ENCODE results near the gene IGFBPL1. TPM values are rescaled to one million over a fixed set of nuclear protein-coding genes. Genes with fewer than 3 reads are reported as not detected.

IGFBPL1 gene
- total and polyA plus RNA-seq, 2 of the 8 experiments (the other 6 are each of a cell fraction or from before 2014, with no cell fraction given) = 31.3 to 33.8 TPM

DNA sequence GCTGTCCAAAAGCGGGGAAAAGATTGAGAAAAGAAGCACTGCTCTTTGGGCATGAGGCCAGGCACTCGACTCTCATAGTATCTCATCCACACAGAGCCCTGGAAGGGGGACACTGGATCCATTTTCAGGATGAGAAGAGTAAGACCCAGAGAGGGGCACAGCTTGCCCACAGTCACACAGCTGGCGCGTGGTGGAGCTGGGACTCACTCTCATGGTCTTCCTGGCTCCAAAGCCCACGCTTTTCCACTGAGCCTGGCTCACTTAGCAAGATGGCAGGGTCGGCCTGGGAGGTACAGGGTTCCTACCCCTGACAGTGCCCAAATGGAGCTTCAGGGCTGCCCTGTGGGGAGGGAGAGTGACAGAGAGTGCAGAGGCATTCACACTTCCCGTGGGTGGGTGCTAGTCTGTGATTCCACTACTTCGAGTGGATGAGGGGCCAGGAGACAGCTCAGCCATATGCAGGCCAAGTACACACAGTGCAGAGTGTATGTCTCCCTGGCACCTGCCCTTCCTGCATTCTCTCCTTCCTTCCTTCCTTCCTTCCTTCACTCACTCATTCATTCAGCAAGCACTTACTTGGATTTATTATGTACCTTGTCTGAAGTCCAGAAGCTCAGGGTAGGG is 18.3 kb upstream of the IGFBPL1 start:
- no peak for FAIRE-seq

More for the DNA sequence above, 18.3 kb upstream of the IGFBPL1 start:
- H3K4me1 ChIP-seq (replicated peaks in 1 of 4; ENCODE audit: control insufficient read depth in 3 of 4, insufficient read depth in 4 of 4, low read length in 3 of 4) = no peaks in the 10 kb centered on the region
- H3K4ac ChIP-seq (replicated peaks; ENCODE audit: insufficient read length, low read depth, low read length) = no peak overlapping the region
- no peak overlapping the region for H3K4me2 ChIP-seq (ENCODE audit: insufficient read depth in 1 of 2, low read depth in 2 of 2, low read length in 2 of 2)
- no peak for DNase-seq (ENCODE audit: low read depth in 1 of 2, low spot score in 2 of 2)
- POLR2A ChIA-PET (ENCODE audit: partially characterized antibody) = no interaction called here
- H2BK12ac ChIP-seq (ENCODE audit: low read depth, low read length) = no peak overlapping the region
- no peaks in the 10 kb centered on the region for H3K79me2 ChIP-seq (ENCODE audit: control insufficient read depth in 1 of 2, insufficient read depth in 2 of 2, low read length in 2 of 2)
- no peak overlapping the region for H4K91ac ChIP-seq (replicated peaks; ENCODE audit: insufficient read length, low read length)
- H3K23ac ChIP-seq (ENCODE audit: insufficient read length) = no peak overlapping the region
- CTCF ChIA-PET (ENCODE audit: partially characterized antibody) = interaction anchor here (1.1 to 5.0 kb wide), 3 partner anchors 10 to 35 kb away, joined by 3 to 50 read pairs (median 4); no protein-coding TSS in a partner anchor
- H3K36me3 ChIP-seq (ENCODE audit: control insufficient read depth in 2 of 4, insufficient read depth in 4 of 4, low read length in 3 of 4) = no peaks in the 10 kb centered on the region
- no peak overlapping the region for H2BK5ac ChIP-seq (ENCODE audit: low read depth, low read length)
- no peak overlapping the region for H3K4me3 ChIP-seq (ENCODE audit: extremely low read depth in 1 of 4, insufficient read depth in 2 of 4, low read depth in 3 of 4, low read length in 4 of 4)
- no peak overlapping the region for H3K14ac ChIP-seq (ENCODE audit: insufficient read length)
- H2BK15ac ChIP-seq (ENCODE audit: low read length) = no peak overlapping the region
- H3K27ac ChIP-seq (ENCODE audit: low read depth, low read length) = no peak overlapping the region
- H3K9ac ChIP-seq (replicated peaks in 1 of 4; ENCODE audit: extremely low read depth in 1 of 4, low read depth in 3 of 4, low read length in 3 of 4) = no peak overlapping the region
- 90% methylated on average over 8 of the region's 8 CpGs; no CpG with 5 or more reads in 1 of the 2 experiments for WGBS, 2 experiments (ENCODE audit: extremely low coverage in 1 of 2, insufficient coverage in 1 of 2, insufficient read length in 1 of 2, insufficient replicate concordance in 2 of 2, low coverage in 1 of 2, low lambda C conversion rate in 2 of 2, missing lambda C conversion rate in 1 of 2)
- H4K5ac ChIP-seq (ENCODE audit: insufficient read length, low read depth, low read length) = no peak overlapping the region
- no peak overlapping the region for H2AK5ac ChIP-seq (ENCODE audit: low read depth, low read length)
- H4K20me1 ChIP-seq (replicated peaks in 1 of 2; ENCODE audit: control insufficient read depth in 1 of 2, insufficient read depth in 2 of 2, low read length in 2 of 2) = no peaks in the 10 kb centered on the region
- H3K27me3 ChIP-seq (replicated peaks in 1 of 4; ENCODE audit: control insufficient read depth in 3 of 4, extremely low read depth in 1 of 4, insufficient read depth in 3 of 4, low read length in 3 of 4) = no peaks in the 10 kb centered on the region
- H3K9me3 ChIP-seq (ENCODE audit: insufficient read depth in 2 of 2, low read depth in 1 of 2, low read length in 1 of 2) = no peaks in the 10 kb centered on the region
- H4K8ac ChIP-seq (ENCODE audit: extremely low read depth, insufficient read depth, low read length) = no peak overlapping the region
- no peak overlapping the region for H3K56ac ChIP-seq (replicated peaks; ENCODE audit: insufficient read length, low read depth, low read length)
- no peak overlapping the region for H2BK120ac ChIP-seq (replicated peaks; ENCODE audit: low read depth, low read length)
- no peak overlapping the region for H2BK20ac ChIP-seq (ENCODE audit: low read length)
- no peak for TF ChIP-seq EGR1 (IDR thresholded peaks at IDR 0.05; ENCODE audit: borderline replicate concordance, low read depth, low read length)
- no peak for TF ChIP-seq TBP (IDR thresholded peaks at IDR 0.05; ENCODE audit: low read depth, low read length)
- no peak for TF ChIP-seq CTBP2 (IDR thresholded peaks at IDR 0.05; ENCODE audit: borderline replicate concordance, insufficient read depth, insufficient read length, low read length)
- H3K79me1 ChIP-seq (ENCODE audit: low read depth, low read length) = no peaks in the 10 kb centered on the region
- H3K18ac ChIP-seq (ENCODE audit: extremely low read depth, low read length) = no peak overlapping the region
- no peaks in the 10 kb centered on the region for H3K23me2 ChIP-seq (ENCODE audit: low read depth, low read length)
- no peak overlapping the region for H2AFZ ChIP-seq (ENCODE audit: low read length)

Data from H1 (cell line).